Measurements from ENCODE around the gene CLDN22.

DNA sequence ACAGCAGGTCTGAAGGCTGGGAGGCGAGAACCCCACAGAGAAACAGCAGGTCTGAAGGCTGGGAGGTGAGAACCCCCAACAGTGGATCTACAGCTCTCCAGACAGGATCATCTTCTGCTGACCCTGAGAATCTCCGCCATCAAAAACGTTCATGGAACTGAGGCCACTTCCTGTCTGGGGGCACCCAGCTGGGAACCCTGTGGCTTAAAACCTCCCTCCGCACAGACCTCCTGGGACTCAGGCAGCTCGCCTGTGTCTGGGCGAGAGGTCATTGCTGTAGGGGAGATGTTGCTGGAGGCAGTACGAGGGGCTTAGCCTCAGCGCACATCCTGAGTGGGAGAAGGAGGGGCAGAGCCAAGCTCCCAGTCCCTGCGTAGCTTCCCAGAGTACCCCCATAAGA lies 17.3 kb upstream of the CLDN22 start:
- no peak for TF ChIP-seq CEBPB (IDR thresholded peaks at IDR 0.05; ENCODE audit: low read depth)
- no peak for TF ChIP-seq POLR2AphosphoS5 (IDR thresholded peaks at IDR 0.05; ENCODE audit: low read depth, low read length)
- TF ChIP-seq, protein P1, sequence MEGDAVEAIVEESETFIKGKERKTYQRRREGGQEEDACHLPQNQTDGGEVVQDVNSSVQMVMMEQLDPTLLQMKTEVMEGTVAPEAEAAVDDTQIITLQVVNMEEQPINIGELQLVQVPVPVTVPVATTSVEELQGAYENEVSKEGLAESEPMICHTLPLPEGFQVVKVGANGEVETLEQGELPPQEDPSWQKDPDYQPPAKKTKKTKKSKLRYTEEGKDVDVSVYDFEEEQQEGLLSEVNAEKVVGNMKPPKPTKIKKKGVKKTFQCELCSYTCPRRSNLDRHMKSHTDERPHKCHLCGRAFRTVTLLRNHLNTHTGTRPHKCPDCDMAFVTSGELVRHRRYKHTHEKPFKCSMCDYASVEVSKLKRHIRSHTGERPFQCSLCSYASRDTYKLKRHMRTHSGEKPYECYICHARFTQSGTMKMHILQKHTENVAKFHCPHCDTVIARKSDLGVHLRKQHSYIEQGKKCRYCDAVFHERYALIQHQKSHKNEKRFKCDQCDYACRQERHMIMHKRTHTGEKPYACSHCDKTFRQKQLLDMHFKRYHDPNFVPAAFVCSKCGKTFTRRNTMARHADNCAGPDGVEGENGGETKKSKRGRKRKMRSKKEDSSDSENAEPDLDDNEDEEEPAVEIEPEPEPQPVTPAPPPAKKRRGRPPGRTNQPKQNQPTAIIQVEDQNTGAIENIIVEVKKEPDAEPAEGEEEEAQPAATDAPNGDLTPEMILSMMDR (IDR thresholded peaks at IDR 0.05 in 2 of 3, conservative IDR thresholded peaks at IDR 0.05 in 1 of 3; ENCODE audit: borderline replicate concordance in 1 of 3, insufficient read depth in 1 of 3, low read depth in 2 of 3, low read length in 2 of 3), result no peak
- no peak for TF ChIP-seq EZH2phosphoT487 (IDR thresholded peaks at IDR 0.05; ENCODE audit: borderline replicate concordance)
- TF ChIP-seq JUND (IDR thresholded peaks at IDR 0.05), result no peak
- TF ChIP-seq EZH2 (IDR thresholded peaks at IDR 0.05), result no peak
- no peak for TF ChIP-seq MAX (IDR thresholded peaks at IDR 0.05)
- no peak for TF ChIP-seq POLR2A (IDR thresholded peaks at IDR 0.05; ENCODE audit: borderline replicate concordance, extremely low read depth, insufficient read depth, insufficient read length)
- TF ChIP-seq, protein P2, sequence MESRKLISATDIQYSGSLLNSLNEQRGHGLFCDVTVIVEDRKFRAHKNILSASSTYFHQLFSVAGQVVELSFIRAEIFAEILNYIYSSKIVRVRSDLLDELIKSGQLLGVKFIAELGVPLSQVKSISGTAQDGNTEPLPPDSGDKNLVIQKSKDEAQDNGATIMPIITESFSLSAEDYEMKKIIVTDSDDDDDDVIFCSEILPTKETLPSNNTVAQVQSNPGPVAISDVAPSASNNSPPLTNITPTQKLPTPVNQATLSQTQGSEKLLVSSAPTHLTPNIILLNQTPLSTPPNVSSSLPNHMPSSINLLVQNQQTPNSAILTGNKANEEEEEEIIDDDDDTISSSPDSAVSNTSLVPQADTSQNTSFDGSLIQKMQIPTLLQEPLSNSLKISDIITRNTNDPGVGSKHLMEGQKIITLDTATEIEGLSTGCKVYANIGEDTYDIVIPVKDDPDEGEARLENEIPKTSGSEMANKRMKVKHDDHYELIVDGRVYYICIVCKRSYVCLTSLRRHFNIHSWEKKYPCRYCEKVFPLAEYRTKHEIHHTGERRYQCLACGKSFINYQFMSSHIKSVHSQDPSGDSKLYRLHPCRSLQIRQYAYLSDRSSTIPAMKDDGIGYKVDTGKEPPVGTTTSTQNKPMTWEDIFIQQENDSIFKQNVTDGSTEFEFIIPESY (IDR thresholded peaks at IDR 0.05; ENCODE audit: extremely low read depth, insufficient replicate concordance, low read length), result no peak
- no peak for TF ChIP-seq SRF (IDR thresholded peaks at IDR 0.05; ENCODE audit: low read depth)
